SIG-M5 treated with dmso at 0.1 percent for 504 hours (cell line): ENCODE results near the gene OPALIN.
A peak's percentile ranks its signal among the peaks of the same experiment; 100 is the strongest.

Source experiments
- DNase-seq: peaks from one replicate; lab custom pipeline; 2025; ENCODE audit not compliant: unreplicated experiment; lab: John Stamatoyannopoulos, UW

Gene OPALIN

GRCh38 chr10:96358851-96359540 is at the start of gene OPALIN:
Gene OPALIN (minus strand): TSS chr10:96359002. CDS start chr10:96358896, 106 bp downstream.
- no peak for DNase-seq

- no peak for DNase-seq
Observed at GRCh38 chr10:96408201-96408600, 49.4 kb upstream of the OPALIN start.

GRCh38 chr10:96407560-96408069 is 48.8 kb upstream of the OPALIN start:
- no peak for DNase-seq

GRCh38 chr10:96406091-96406490 is 47.3 kb upstream of the OPALIN start:
- DNase-seq, result no peak

- DNase-seq, result no peak
Observed at GRCh38 chr10:96402417-96403305, 43.9 kb upstream of the OPALIN start.

DNA sequence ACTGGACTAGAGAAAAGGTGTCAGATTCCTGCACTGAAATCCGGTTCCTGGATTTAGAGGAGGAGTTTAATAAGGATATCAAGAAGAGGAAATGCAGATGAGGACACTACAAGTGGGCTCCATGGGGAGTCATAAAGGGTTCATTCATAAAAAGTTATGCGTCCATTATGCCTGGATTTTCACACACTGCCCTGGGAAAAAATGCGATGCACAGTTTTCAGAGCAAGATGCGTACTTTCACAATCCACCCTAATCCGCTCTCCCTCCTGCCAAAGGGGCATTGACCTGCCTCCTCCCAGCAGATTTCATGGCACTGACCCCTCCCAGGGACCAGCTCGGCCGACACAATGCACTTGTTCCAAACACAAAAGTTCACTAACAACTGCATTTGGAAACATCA is 42.2 kb upstream of the OPALIN start:
- no peak for DNase-seq

- no peak for DNase-seq
Observed at GRCh38 chr10:96400465-96400864, 41.7 kb upstream of the OPALIN start.

DNA sequence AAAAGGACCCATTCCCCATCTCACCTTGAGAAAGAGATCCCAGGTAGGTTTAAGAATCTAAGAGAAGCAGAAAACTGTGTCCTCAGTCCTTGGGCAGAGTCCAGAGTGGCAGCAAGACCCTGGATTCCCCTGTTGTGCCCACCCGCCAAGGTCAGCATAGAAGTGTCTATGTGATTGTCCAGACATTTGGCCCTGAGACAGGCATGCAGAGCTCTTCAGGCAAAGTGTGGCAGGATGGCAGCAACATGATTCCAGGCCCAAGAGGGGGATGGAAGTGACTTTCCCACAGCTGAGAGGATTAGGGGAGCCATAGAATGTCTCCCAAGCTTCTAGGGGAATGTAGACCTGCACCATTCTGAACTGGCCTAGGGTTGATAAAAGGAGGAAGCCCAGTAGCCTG is 39.1 kb upstream of the OPALIN start:
- DNase-seq, result no peak

GRCh38 chr10:96395931-96396877 is 37.4 kb upstream of the OPALIN start:
- peak; percentile 58 for DNase-seq

DNA sequence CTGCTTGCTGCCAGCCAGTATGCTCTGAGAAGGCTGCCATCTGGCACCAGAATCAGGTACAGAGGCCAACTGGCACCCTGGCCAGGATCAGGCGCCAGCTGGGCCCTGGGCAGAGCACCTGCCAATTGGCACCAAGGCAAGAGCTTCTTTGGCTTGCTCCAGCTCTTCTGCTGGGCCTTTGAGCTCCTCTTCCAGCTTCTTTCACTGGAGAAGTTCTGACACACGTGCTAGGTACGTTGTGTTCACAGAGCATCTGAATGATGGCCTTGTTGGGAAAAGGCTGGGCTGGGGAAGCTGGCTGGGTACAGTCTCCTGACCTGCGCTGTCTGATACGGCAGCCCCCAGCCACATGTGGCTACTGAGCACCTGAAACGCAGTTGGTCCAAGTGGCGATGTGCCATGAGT is 31.7 kb upstream of the OPALIN start:
- no peak for DNase-seq

DNA sequence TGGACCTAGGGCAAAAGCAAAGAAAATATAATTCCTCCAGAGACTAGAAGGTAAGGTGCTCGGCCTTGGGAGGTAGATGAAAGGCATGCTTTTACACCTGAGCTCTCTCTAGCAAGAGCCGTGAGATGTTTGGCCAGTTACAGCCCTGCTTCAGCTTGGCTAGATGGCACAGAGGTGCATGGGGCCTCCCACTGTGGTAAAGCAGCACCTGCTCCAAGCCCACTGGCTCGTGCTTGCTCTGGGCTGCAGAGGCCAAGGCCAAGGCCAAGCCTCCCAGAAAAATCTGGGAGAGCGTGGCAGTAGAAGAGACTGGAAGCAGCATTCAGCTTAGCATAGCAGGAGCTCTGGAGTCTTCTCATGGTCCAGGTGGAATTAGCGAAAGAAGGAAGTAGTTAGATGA is 31.0 kb upstream of the OPALIN start:
- no peak for DNase-seq

GRCh38 chr10:96387601-96388000 is 28.8 kb upstream of the OPALIN start:
- no peak for DNase-seq

DNA sequence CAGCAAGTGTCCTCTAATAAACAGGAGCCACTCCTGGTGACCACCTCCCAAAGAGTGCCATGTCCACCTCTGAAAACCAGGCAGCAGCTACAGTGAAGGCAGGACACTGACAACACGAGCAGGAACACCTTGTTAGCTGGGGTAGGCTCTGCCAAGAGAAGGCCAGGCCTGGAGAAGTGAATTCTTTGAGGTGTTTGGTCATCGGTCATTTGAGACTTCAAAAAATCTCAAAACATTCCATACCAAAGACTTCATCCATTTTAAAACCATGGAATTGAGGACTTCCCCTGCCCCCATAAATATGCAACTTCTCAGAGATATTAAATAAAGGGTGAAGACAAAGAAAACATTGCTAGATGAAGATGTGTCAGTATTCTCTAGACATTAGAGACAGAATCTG is 28.4 kb upstream of the OPALIN start:
- no peak for DNase-seq

DNA sequence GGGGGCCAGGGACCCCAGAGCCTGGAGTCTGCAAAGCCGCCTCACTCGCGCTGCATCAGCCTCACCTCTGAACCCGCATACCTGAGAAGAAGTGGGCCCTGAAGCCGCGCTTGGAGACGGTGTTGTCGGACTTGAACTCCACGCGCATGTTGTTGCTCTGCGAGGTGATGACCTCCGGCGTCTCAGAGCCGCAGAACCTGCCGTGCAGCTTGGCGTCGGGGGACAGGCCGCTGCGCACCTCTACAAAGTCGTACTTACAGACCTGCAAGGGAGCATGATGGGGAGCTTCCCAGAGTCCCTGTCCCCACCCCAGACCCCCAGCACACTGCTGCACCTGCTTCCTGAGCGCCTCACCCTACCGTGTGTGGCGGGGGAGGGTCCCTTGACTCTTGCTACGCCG is 25.7 kb upstream of the OPALIN start:
- no peak for DNase-seq

DNA sequence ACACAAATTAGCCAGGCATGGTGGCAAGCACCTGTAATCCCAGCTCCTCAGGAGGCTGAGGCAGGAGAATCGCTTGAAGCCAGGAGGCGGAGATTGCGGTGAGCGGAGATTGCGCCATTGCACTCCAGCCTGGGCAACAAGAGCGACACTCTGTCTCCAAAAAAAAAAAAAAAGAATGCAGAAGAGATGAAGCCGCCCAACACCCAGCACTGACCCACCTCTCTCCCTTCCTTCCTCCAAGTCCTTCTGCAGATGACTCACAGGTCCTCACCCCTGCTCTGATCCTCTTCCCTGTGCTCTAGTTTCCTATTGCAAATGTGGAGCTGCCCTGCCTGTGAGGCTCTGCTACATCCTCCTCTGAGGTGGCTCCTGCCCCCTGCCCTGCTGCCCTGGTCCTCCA is 22.0 kb upstream of the OPALIN start:
- DNase-seq, result peak; percentile 89

GRCh38 chr10:96379758-96380157 is 21.0 kb upstream of the OPALIN start:
- no peak for DNase-seq

DNA sequence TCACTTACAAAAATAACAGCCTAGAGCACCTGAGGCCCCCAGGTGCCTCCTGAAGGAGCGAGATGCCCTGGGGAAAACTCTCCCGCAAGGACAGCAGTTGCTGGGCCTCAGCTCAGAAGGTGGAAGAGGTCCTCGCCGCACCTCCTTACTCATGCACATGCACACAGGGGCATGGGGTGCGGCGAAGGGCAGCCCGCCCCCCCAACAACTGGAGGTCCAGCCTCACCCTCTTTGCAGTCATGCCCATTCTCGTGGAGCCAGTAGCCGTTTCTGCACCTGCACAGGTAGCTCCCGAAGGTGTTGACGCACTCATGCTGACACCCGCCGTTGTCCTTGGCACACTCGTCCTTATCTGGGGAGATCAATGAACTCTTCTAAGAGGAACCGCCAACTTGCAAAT is 19.9 kb upstream of the OPALIN start:
- DNase-seq, result no peak

GRCh38 chr10:96377816-96378294 is 19.1 kb upstream of the OPALIN start:
- no peak for DNase-seq

DNA sequence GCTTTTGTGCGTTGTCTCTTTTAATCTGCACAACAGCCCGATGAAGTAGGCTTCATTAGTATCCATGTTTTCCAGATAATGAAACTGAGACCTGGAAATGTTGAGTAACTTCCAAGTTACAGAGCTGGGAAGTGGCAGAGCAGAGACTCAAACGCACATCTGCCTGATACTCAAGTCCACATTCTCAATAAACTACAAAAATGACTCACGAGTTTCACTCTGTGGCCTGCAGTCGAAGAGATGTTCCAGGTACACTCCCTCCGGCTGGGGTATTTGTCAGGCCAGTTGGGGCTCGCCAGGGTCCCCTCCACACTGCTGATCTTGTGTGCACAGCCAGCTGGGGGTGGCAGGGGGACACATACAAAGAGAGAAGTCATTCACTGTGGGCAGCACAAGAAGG is 17.7 kb upstream of the OPALIN start:
- DNase-seq, result no peak

- peak; percentile 82 for DNase-seq
Observed at GRCh38 chr10:96374985-96375830, 16.4 kb upstream of the OPALIN start.
